Measurements from ENCODE around the gene BTBD9. TPM values are rescaled to one million over a fixed set of nuclear protein-coding genes. Genes with fewer than 3 reads are reported as not detected.

BTBD9 gene
- total RNA-seq, 1 donor from 2014 or later: 14.8 TPM

GRCh38 chr6:38305995-38306681 is 333.6 kb downstream of the BTBD9 start:
- no peak overlapping the region for H3K27ac Mint-ChIP-seq (ENCODE audit: unreplicated experiment)
- DNase-seq (ENCODE audit: low spot score): no peak
- no peaks in the 10 kb centered on the region for H3K9me3 Mint-ChIP-seq (ENCODE audit: low read depth)
- H3K36me3 Mint-ChIP-seq (ENCODE audit: low read depth): no peaks in the 10 kb centered on the region
- no peak for TF ChIP-seq CTCF (IDR thresholded peaks at IDR 0.05)
- no peak overlapping the region for H3K4me3 Mint-ChIP-seq (ENCODE audit: unreplicated experiment)
- peaks cover 12% of the 10 kb centered on the region for H3K4me1 Mint-ChIP-seq (ENCODE audit: low read depth)
- no peaks in the 10 kb centered on the region for H3K27me3 Mint-ChIP-seq (ENCODE audit: low read depth)

GRCh38 chr6:38302838-38303237 is 336.9 kb downstream of the BTBD9 start:
- no peak for DNase-seq (ENCODE audit: low spot score)
- Mint-ChIP-seq H3K36me3 (ENCODE audit: low read depth) (no peaks in the 10 kb centered on the region), H3K27ac (ENCODE audit: unreplicated experiment) (no peak overlapping the region), H3K9me3 (ENCODE audit: low read depth) (no peaks in the 10 kb centered on the region), H3K4me1 (ENCODE audit: low read depth) (peaks cover 8% of the 10 kb centered on the region), H3K27me3 (ENCODE audit: low read depth) (no peaks in the 10 kb centered on the region), H3K4me3 (ENCODE audit: unreplicated experiment) (no peak overlapping the region)
- no peak for TF ChIP-seq CTCF (IDR thresholded peaks at IDR 0.05)

- no peak for DNase-seq (ENCODE audit: low spot score)
- Mint-ChIP-seq H3K4me3 (ENCODE audit: unreplicated experiment) (no peak overlapping the region), H3K9me3 (ENCODE audit: low read depth) (no peaks in the 10 kb centered on the region), H3K4me1 (ENCODE audit: low read depth) (peaks cover 6% of the 10 kb centered on the region), H3K27ac (ENCODE audit: unreplicated experiment) (no peak overlapping the region), H3K27me3 (ENCODE audit: low read depth) (no peaks in the 10 kb centered on the region), H3K36me3 (ENCODE audit: low read depth) (no peaks in the 10 kb centered on the region)
- TF ChIP-seq CTCF (IDR thresholded peaks at IDR 0.05): no peak
These were observed 337.6 kb downstream of the BTBD9 start for GRCh38 chr6:38302081-38302480.

DNA sequence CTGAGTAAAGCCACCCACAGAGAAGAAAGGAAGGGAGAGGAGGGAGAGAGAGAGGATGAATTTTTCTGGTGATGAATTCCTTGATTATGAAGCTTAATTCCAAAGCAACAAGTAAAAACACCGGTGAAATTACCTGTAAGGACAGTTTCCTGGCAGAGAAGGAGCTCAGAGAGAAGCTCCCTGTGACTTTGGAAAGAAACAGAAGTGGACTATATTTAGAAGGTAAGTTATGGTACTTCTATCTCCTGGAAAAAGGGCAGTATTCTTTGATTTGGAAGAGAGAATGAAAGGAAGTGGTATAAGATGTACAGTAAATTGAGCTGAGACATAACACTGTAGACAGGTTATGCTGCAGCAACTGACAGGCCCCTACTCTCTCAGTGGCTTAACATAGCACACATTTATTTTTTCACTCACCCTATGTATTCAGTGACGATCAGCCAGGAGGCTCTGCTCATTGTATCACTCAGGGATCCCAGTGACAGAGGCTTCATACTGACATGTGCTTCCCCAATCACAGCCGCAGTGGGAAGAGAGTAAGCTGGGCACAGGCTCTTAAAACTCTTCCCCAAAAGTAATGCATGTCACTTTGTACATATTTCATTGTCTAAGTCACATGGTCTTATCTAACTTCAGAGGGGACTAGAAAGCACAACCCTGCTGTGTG is 349.5 kb downstream of the BTBD9 start:
- H3K36me3 Mint-ChIP-seq (ENCODE audit: low read depth): peaks cover 14% of the 10 kb centered on the region
- H3K27me3 Mint-ChIP-seq (ENCODE audit: low read depth): no peaks in the 10 kb centered on the region
- no peak for DNase-seq (ENCODE audit: low spot score)
- no peak for TF ChIP-seq CTCF (IDR thresholded peaks at IDR 0.05)
- no peak overlapping the region for H3K27ac Mint-ChIP-seq (ENCODE audit: unreplicated experiment)
- peaks cover 16% of the 10 kb centered on the region for H3K9me3 Mint-ChIP-seq (ENCODE audit: low read depth)
- no peak overlapping the region for H3K4me3 Mint-ChIP-seq (ENCODE audit: unreplicated experiment)
- H3K4me1 Mint-ChIP-seq (ENCODE audit: low read depth): no peaks in the 10 kb centered on the region

DNA sequence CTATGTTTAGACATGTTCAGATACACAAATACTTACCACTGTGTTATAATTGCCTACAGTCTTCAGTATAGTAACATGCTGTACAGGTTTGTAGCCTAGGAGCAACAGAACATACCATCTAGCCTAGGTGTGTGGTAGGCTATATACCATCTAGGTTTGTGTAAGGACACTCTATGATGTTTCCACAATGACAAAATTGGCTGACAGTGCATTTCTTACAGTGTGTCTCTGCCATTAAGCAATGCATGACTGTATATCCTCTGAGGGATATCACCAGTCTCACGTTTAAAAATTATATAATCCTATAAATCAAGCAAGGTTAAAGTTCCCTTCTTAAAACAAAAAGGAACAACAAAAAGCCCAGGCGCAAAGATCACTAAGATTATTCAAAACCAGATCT is 352.2 kb downstream of the BTBD9 start:
- no peak overlapping the region for H3K4me3 Mint-ChIP-seq (ENCODE audit: unreplicated experiment)
- peaks cover 2% of the 10 kb centered on the region for H3K9me3 Mint-ChIP-seq (ENCODE audit: low read depth)
- no peak for TF ChIP-seq CTCF (IDR thresholded peaks at IDR 0.05)
- peaks cover 3% of the 10 kb centered on the region for H3K36me3 Mint-ChIP-seq (ENCODE audit: low read depth)
- H3K4me1 Mint-ChIP-seq (ENCODE audit: low read depth): no peaks in the 10 kb centered on the region
- no peaks in the 10 kb centered on the region for H3K27me3 Mint-ChIP-seq (ENCODE audit: low read depth)
- H3K27ac Mint-ChIP-seq (ENCODE audit: unreplicated experiment): no peak overlapping the region
- no peak for DNase-seq (ENCODE audit: low spot score)

Data from chondrocyte (in vitro differentiated cells).